Bronchial epithelial cell (primary cell): ENCODE measurements around the gene SNCA. TPM values are rescaled to one million over a fixed set of nuclear protein-coding genes. Genes with fewer than 3 reads are reported as not detected.

Source experiments
- DNase-seq: peaks from one replicate; pipeline ENCODE4 v3.0.0-alpha.2; 2010; ENCODE audit warnings: low read depth
- FAIRE-seq: peaks from 2 replicates; lab custom pipeline; 2011; peaks lifted over from hg19 to GRCh38; lab: Jason Lieb, UNC
- H3K27me3 ChIP-seq: 2 replicates; pipeline ENCODE4 v1.5.1; 2011; ENCODE audit warnings: low read length; ENCODE audit not compliant: control insufficient read depth, insufficient read depth
- H3K36me3 ChIP-seq: 2 replicates; pipeline ENCODE4 v1.5.1; 2011; ENCODE audit warnings: low read length; ENCODE audit not compliant: control insufficient read depth, insufficient read depth
- H3K4me3 ChIP-seq: 2 replicates; pipeline ENCODE4 v1.5.1; 2011; ENCODE audit warnings: mild to moderate bottlenecking, low read depth, low read length, control low read depth
- total RNA-seq: library from RNA; depleted of rRNA; stranded (reverse); fragments of >200 nt; gene quantifications from 2 replicates; pipeline ENCODE4 v1.2.1, GENCODE V29; 2014
- TF ChIP-seq, protein P1 (sequence below): IDR thresholded peaks from 2 replicates; pipeline ENCODE4 v1.5.1; 2011; ENCODE audit warnings: mild to moderate bottlenecking, moderate library complexity, low read length, control low read depth, inconsistent platforms; ENCODE audit not compliant: insufficient read depth, severe bottlenecking

Gene SNCA
- total RNA-seq, 1 donor from 2014 or later = 31.6 TPM

DNA sequence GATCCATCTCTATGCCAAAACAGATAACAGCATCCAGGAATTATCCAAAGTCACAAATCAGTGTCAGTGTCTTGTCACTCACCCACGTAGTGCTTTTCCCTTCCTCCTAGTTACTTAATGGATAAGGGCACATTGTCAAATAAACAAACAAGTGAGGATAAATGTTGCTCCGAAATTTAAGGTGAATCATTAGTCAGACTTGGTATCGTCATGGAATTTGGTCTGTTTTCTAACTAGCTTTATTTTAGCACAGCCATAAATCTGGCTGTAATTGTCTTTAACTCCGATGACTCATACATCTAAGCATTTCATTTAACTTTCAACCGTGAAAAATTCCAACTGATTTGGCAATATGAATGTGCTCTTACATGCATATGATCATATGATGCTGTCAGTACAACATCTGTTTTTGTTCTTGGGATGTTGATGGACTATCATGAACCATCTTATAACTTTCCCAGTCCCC is 83.3 kb downstream of the SNCA start:
- FAIRE-seq (peak; percentile 95), DNase-seq (peak; percentile 99)
- Histone ChIP-seq H3K4me3 (no peak overlapping the region), H3K36me3 (no peaks in the 10 kb centered on the region), H3K27me3 (no peaks in the 10 kb centered on the region)
- TF ChIP-seq, protein P1, sequence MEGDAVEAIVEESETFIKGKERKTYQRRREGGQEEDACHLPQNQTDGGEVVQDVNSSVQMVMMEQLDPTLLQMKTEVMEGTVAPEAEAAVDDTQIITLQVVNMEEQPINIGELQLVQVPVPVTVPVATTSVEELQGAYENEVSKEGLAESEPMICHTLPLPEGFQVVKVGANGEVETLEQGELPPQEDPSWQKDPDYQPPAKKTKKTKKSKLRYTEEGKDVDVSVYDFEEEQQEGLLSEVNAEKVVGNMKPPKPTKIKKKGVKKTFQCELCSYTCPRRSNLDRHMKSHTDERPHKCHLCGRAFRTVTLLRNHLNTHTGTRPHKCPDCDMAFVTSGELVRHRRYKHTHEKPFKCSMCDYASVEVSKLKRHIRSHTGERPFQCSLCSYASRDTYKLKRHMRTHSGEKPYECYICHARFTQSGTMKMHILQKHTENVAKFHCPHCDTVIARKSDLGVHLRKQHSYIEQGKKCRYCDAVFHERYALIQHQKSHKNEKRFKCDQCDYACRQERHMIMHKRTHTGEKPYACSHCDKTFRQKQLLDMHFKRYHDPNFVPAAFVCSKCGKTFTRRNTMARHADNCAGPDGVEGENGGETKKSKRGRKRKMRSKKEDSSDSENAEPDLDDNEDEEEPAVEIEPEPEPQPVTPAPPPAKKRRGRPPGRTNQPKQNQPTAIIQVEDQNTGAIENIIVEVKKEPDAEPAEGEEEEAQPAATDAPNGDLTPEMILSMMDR = no peak

- DNase-seq (peak; percentile 32), FAIRE-seq (no peak)
- TF ChIP-seq, protein P1 = no peak
- no peaks in the 10 kb centered on the region for H3K36me3 ChIP-seq
- H3K27me3 ChIP-seq = no peaks in the 10 kb centered on the region
- no peak overlapping the region for H3K4me3 ChIP-seq
These were observed 83.9 kb downstream of the SNCA start for GRCh38 chr4:89752932-89753598.

DNA sequence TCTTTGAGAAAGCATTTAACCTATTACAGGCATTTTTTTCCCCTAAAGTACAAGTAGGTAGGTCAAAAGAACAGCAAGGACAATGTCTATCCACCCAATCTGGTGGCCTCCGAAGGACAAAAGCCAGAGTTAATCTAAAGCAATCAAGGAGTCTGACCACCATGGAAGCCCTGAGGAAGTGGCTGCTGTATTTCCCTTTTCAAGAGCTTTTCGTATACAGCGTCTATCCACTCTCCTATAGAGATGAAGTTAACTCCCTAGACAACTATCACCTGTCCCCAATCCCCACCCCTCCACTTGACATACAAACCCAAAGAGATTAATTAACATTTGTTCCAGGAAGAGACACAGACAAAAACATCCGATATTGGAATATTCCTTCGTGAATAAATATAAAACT is 85.5 kb downstream of the SNCA start:
- H3K36me3 ChIP-seq = no peaks in the 10 kb centered on the region
- FAIRE-seq = no peak

GRCh38 chr4:89746377-89746776 is 90.6 kb downstream of the SNCA start:
- H3K27me3 ChIP-seq = no peaks in the 10 kb centered on the region
- no peak for DNase-seq
- H3K36me3 ChIP-seq = no peaks in the 10 kb centered on the region
- TF ChIP-seq, protein P1 = no peak
- no peak for FAIRE-seq
- no peak overlapping the region for H3K4me3 ChIP-seq

More for the DNA sequence above, 85.5 kb downstream of the SNCA start:
- TF ChIP-seq, protein P1 = no peak
- no peaks in the 10 kb centered on the region for H3K27me3 ChIP-seq
- H3K4me3 ChIP-seq = no peak overlapping the region
- no peak for DNase-seq

- FAIRE-seq = no peak
- Histone ChIP-seq H3K27me3 (no peaks in the 10 kb centered on the region), H3K4me3 (no peak overlapping the region), H3K36me3 (no peaks in the 10 kb centered on the region)
- no peak for DNase-seq
- TF ChIP-seq, protein P1 = no peak
These were observed 91.3 kb downstream of the SNCA start for GRCh38 chr4:89745708-89746107.

GRCh38 chr4:89744914-89745313 is 92.0 kb downstream of the SNCA start:
- FAIRE-seq = no peak
- no peak for DNase-seq
- H3K4me3 ChIP-seq = no peak overlapping the region
- H3K27me3 ChIP-seq = no peaks in the 10 kb centered on the region
- no peaks in the 10 kb centered on the region for H3K36me3 ChIP-seq
- TF ChIP-seq, protein P1 = no peak
